GM19023 (cell line): ENCODE data around the gene UBE2F.
"Not testable (repeated sequence)": the region's sequence is repeated elsewhere in the genome, so short reads cannot be mapped to it uniquely, and the experiment has no call there.

Experiments
- ATAC-seq: cut with Tn5 transposase; IDR thresholded peaks from one replicate; pipeline ENCODE4 v1.9.1; 2021; ENCODE audit warnings: mild to moderate bottlenecking, moderate library complexity; ENCODE audit not compliant: unreplicated experiment

UBE2F gene

GRCh38 chr2:238013806-238014205, 47.0 kb downstream of the UBE2F start:
- no peak for ATAC-seq

DNA sequence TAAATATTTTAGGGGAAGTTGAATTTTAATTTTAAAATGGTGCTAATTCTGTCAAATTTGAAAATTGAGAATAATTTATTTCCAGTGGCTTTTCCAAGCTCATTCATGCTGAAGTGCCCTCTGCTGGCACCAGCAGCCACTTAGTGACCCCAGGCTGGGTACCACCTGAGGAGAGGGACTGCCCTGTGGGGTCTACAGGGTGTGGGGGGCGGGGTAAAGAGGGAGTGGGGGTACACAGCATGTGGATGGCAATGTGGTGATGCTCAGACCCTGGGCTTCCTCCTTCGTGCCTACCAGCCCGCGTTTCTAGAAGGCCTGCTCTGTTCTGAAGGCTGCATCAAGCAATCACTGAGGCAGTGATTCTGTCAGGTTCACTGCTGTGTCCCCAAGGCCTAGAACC, 48.9 kb downstream of the UBE2F start:
- no peak for ATAC-seq

DNA sequence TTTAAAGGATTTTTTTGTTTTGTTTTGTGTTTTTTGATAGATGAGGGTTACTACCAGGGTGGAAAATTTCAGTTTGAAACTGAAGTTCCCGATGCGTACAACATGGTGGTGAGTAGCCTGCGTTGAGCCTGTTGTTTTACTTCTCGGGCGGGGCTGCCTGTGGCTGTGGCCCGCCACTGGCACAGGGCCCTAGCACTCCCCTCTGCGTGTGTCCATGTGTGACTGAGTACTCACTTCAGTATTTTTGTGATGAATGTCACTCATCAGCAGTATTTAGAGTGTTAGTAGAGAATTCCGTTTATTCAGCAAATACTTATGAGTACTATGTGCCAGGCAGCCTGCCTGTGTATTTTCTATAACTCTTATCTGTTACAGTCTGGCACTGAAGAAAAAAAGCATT, 49.7 kb downstream of the UBE2F start:
- ATAC-seq = no peak

DNA sequence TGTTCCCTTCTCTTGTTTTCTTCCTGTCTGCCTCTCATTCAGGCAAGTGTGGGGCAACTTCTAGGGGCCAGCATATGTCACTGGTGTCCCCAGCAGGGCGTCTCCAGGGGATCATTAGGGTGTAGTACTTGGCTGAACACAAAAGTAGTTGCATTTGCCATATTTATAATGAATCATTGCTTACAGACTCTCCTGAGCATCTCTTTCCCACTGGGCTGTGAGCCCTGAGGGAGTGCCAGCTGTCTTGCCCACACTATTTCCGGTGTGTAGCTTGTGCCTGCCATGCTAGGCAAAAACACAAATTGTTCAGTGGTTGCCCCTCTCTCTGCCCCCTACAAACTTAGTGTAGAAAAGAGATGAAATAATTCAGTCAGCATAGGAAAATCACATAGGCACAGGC, 53.1 kb downstream of the UBE2F start:
- no peak for ATAC-seq

- ATAC-seq = no peak
Measured at GRCh38 chr2:238020816-238021215, 54.0 kb downstream of the UBE2F start.

DNA sequence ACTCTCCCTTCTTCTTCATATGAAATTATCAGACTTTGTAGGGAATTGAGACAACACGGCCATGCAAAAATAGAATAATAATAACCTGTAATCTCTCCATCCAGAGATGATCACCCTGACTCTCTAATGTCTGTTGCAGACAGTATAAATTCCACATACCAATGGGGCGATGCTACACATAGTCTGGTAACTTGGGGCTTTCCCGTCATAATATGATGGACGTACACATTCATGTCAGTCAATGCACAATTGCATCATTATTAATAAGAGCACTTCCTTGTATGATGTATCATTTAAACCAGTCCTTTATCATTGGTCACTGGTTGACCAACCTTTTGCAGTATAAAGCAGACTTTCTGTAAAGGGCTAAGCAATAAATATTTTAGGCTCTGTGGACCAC, 54.5 kb downstream of the UBE2F start:
- ATAC-seq = no peak

DNA sequence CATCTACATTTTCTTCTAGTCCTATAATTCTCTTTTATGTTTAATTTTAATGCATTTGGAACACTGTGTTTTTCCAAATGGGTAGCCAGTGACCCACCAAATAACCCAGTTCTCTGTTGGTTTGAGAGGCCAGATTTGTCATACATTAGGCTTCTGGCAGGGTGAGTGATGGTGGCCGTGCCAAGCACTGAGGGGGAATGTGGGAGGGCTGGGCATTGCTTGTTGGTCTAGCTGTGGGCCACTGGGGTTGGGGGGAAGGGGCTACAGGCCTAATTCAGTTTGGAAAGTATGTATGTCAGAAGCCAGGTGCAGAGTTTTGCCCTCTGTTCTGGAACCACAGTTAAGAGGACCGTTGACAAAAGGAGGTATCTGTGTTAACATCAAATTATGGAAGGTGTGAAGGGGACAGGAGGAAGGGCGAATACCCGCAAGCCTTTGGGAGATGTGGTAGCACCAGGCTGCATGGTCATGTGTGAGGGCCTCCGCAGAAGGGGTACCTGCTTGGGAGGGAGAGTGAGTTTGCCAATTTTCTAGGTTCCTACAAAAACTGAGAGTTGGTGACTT, 55.9 kb downstream of the UBE2F start:
- no peak for ATAC-seq

GRCh38 chr2:238023608-238024007, 56.8 kb downstream of the UBE2F start:
- no peak for ATAC-seq

DNA sequence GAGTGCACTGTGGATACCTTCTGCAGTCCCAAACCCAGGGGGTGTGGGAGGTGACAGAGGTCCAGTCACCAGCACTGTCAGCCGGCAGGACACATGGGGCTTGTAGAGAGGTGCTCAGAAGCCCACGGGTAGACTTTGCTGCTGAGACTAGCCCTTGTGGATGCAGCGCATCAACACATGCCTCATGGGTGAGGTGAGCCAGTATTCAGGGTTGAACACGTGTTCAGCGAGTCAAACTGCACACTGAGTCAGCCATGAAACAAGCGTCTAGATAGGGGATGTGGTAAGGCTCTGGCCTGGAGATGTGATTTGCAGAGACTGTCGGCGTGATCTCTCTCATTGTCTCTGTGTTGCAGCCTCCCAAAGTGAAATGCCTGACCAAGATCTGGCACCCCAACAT, 58.2 kb downstream of the UBE2F start:
- no peak for ATAC-seq

DNA sequence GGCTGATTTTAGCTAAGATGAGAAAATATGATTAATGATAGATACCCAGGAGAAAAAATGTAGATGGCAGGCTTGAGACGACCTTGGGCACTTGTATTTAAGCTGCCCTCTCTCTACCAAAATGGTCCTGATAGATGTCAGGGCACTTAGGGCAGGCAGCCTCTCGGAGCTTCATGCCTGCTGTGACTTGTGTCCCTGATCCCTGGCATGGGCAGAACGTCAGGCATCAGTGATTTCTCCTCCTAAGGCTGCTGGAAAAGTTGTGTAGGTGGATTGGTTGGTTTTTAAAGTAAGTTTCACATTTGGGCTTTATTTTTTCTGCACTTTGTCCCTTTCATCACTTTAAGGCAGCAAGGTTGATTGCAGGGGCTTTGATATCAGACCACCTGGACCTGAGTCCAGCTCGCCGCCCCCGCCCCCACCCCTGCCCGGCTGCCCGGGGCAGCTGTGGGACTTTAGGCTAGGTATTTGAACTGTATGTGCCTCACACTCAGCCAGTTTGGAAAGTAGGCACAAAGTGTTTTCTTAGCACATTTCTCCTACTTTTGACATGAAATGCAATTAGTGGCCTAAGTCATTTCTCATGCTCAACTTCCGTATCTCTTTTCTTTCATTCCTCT, 59.0 kb downstream of the UBE2F start:
- ATAC-seq = no peak

GRCh38 chr2:238027058-238027457, 60.2 kb downstream of the UBE2F start:
- ATAC-seq = no peak

- no peak for ATAC-seq
Measured at GRCh38 chr2:238027591-238028415, 61.0 kb downstream of the UBE2F start.

- ATAC-seq = no peak
Measured at GRCh38 chr2:238029853-238030252, 63.0 kb downstream of the UBE2F start.

GRCh38 chr2:238030422-238031155, 63.8 kb downstream of the UBE2F start:
- ATAC-seq = no peak

- ATAC-seq = no peak
Measured at GRCh38 chr2:238031751-238032150, 64.9 kb downstream of the UBE2F start.

DNA sequence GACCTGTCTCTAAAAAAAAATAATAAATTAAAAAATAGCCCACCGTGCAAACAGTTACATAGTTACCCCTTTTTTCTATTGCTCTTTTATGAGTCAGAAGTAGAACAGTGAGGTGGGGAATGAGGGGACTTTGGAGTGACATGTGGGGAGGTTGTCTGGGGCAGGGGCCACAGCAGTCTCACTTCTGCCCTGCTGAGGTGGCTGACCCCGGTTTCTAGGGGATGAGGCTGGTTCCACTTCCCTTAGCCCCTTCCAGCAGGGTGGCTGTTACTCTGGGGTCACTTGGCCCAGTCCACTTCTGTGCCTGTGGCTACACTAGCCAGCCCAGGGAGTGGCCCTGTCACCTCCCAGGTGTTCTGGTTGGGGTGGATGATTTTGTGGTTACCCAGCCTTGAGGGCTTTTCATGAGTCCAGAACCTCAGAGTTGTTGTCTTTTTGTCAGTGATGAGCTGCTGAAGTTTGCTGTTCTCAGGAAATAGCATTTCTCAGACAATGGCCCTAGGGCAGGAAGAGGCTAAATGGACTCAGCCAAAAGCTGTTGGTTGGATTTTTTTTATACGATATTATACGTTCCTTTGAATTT, 66.0 kb downstream of the UBE2F start:
- ATAC-seq = no peak

DNA sequence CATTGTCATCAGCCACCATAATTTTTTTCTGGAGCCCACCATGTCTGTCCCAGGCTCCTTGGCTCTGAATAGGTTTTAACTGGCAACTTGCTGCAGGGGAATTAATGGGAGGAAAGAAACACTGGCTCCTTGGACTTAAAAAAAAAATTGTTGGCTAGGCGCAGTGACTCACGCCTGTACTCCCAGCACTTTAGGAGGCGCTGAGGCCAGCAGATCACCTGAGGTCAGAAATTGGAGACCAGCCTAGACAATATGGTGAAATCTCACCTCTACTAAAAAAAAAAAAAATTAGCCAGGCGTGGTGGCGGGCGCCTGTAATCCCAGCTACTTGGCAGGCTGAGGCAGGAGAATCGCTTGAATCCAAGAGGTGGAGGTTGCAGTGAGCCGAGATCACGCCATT, 67.2 kb downstream of the UBE2F start:
- not testable (repeated sequence) for ATAC-seq

DNA sequence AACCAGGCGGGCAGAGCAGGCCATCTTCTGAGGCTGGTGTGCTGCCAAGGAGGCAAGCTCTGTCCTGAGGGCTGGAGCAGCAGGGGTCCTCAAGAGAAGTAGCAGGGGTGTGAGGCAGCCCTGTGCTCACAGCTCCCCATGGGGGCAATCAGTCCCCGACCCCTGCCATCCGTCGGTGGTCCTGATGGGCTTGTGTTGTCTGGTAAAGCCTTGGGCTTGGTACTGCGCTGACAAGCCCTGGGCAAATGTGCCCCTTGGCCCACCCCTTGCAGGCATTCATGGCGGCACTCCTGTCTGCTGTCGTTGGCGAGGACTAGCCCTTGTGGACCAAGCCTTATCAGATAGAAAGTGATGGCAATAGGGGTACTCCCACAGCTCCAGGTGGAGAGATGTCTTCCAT, 71.4 kb downstream of the UBE2F start:
- no peak for ATAC-seq

DNA sequence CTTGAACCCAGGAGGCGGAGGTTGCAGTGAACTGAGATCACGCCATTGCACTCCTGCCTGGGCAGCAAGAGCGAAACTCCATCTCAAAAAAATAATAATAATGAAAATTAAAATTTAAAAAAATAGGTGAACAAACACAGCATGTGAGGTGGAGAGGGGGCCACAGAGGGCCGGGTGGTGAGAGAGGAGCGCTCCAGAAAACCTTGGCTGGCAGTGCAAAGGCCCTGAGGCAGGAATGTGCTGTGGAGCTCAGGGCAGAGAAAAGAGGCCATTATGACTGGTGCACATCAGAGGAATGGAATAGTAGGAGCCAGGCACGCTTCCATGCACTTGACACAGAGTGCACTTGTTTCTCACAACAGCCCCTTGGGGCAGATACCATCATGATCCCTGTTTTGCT, 72.3 kb downstream of the UBE2F start:
- ATAC-seq = no peak

DNA sequence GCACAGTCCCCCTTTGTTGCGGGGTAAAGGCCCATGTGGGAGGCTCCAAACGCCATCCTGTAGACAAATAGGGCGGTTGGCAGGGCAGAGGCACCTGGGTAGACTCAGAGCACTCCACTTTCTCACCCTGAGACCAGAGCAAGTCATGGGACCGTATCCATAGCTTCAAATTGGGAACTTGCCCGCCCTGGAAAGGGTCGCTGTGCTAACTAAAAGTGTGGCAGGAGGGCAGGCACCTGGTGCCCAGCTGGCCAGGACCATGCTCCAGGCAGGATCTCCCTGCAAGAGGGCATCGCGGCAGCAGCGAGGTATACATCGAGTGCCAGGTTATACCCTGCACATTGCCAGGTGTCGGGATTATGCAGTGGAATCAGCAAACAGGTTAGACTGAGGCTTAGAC, 73.2 kb downstream of the UBE2F start:
- no peak for ATAC-seq

GRCh38 chr2:238040918-238041317, 74.1 kb downstream of the UBE2F start:
- ATAC-seq = no peak
